IMR-90 (cell line): Measurements from ENCODE around the gene ALDH1A1. TPM values are rescaled to one million over a fixed set of nuclear protein-coding genes. Genes with fewer than 3 reads are reported as not detected.

ENCODE experiments used
- ATAC-seq: fragments of 200-7000 bp; cut with Tn5 transposase; 2 replicates; pipeline ENCODE4 v1.9.1; 2020; ENCODE audit warnings: low read depth, mild to moderate bottlenecking, moderate library complexity
- BruUV-seq: library from RNA; stranded (reverse); fragments of 400-500 nt; replicated peaks from 2 replicates; lab custom pipeline; 2021; lab: Mats Ljungman, UMichigan
- CTCF ChIA-PET: fragments of 300-600 bp; formaldehyde crosslinking; extraction: SDS; loops from one replicate; lab custom pipeline; 2021; ENCODE audit warnings: antibody characterized with exemption; lab: Yijun Ruan, JAX
- POLR2A ChIA-PET: fragments of 300-600 bp; sonication (Branson Sonifier 250); formaldehyde crosslinking; loops from one replicate; lab custom pipeline; 2022; ENCODE audit warnings: antibody characterized with exemption; ENCODE audit not compliant: unreplicated experiment; lab: Charles Lee
- DNase-seq: peaks from one replicate; pipeline ENCODE4 v3.0.0; 2013
- H2AFZ ChIP-seq: replicated peaks from 2 replicates; pipeline ENCODE3; 2013; ENCODE audit warnings: low read length, mild to moderate bottlenecking; ENCODE audit not compliant: poor library complexity
- H2AK5ac ChIP-seq: 2 replicates; pipeline ENCODE4 v1.6.1; 2013; ENCODE audit warnings: low read depth, low read length, inconsistent platforms
- H2AK9ac ChIP-seq: replicated peaks from 2 replicates; pipeline ENCODE3; 2013; ENCODE audit warnings: mild to moderate bottlenecking, low read depth, low read length, moderate library complexity; ENCODE audit not compliant: poor library complexity
- H2BK120ac ChIP-seq: 2 replicates; pipeline ENCODE4 v1.6.1; 2013; ENCODE audit warnings: low read depth, low read length, inconsistent platforms
- H2BK15ac ChIP-seq: 3 replicates; pipeline ENCODE4 v1.6.1; 2013; ENCODE audit warnings: low read depth, low read length, inconsistent platforms
- H2BK20ac ChIP-seq: 2 replicates; pipeline ENCODE4 v1.6.1; 2013; ENCODE audit warnings: low read depth, mild to moderate bottlenecking, inconsistent platforms, low read length, moderate library complexity
- H2BK5ac ChIP-seq: 2 replicates; pipeline ENCODE4 v1.6.1; 2013; ENCODE audit warnings: mild to moderate bottlenecking, low read depth, low read length, inconsistent platforms; ENCODE audit not compliant: poor library complexity, severe bottlenecking
- H3K14ac ChIP-seq: replicated peaks from 2 replicates; pipeline ENCODE4 v1.6.1; 2013; ENCODE audit warnings: low read depth, low read length, inconsistent platforms
- H3K18ac ChIP-seq: 2 replicates; pipeline ENCODE4 v1.6.1; 2013; ENCODE audit warnings: low read depth, low read length, control low read depth
- H3K23ac ChIP-seq: 2 replicates; pipeline ENCODE4 v1.6.1; 2013; ENCODE audit warnings: low read depth, low read length, inconsistent platforms
- H3K27ac ChIP-seq: 2 replicates; pipeline ENCODE4 v1.5.1; 2013; ENCODE audit warnings: mild to moderate bottlenecking, control low read depth, low read length; ENCODE audit not compliant: insufficient read depth
- H3K27me3 ChIP-seq: 2 replicates; pipeline ENCODE4 v1.6.1; 2013; ENCODE audit warnings: low read length; ENCODE audit not compliant: control insufficient read depth, insufficient read depth
- H3K36me3 ChIP-seq: 2 replicates; pipeline ENCODE4 v1.6.1; 2013; ENCODE audit warnings: low read length, mixed read lengths; ENCODE audit not compliant: control insufficient read depth, insufficient read depth
- H3K4ac ChIP-seq: 2 replicates; pipeline ENCODE4 v1.6.1; 2013; ENCODE audit warnings: low read depth, low read length, inconsistent platforms
- H3K4me1 ChIP-seq: 2 replicates; pipeline ENCODE4 v1.6.1; 2013; ENCODE audit warnings: low read length, mixed read lengths; ENCODE audit not compliant: control insufficient read depth, insufficient read depth
- H3K4me2 ChIP-seq: 2 replicates; pipeline ENCODE4 v1.6.1; 2013; ENCODE audit warnings: low read depth, mild to moderate bottlenecking, control low read depth, low read length, moderate library complexity
- H3K4me3 ChIP-seq: 2 replicates; pipeline ENCODE4 v1.5.1; 2013; ENCODE audit warnings: low read depth, mild to moderate bottlenecking, control low read depth, low read length, moderate library complexity; ENCODE audit not compliant: insufficient read depth
- H3K56ac ChIP-seq: 2 replicates; pipeline ENCODE4 v1.6.1; 2013; ENCODE audit warnings: low read length, inconsistent platforms; ENCODE audit not compliant: insufficient read depth; ENCODE audit errors: extremely low read depth
- H3K79me1 ChIP-seq, 2 experiments: 2 replicates each; pipeline ENCODE4 v1.6.1; 2013; ENCODE audit warnings: low read length in 2 of 2, inconsistent platforms in 1 of 2, low read depth in 1 of 2
- H3K9ac ChIP-seq: 2 replicates; pipeline ENCODE4 v1.6.1; 2013; ENCODE audit warnings: low read depth, low read length, control low read depth
- H3K9me1 ChIP-seq: 2 replicates; pipeline ENCODE4 v1.6.1; 2013; ENCODE audit warnings: low read length, inconsistent platforms; ENCODE audit not compliant: insufficient read depth
- H3K9me3 ChIP-seq: 2 replicates; pipeline ENCODE4 v1.6.1; 2013; ENCODE audit warnings: low read length; ENCODE audit not compliant: control insufficient read depth, insufficient read depth
- H4K20me1 ChIP-seq: 2 replicates; pipeline ENCODE4 v1.6.1; 2013; ENCODE audit warnings: low read length, inconsistent platforms; ENCODE audit not compliant: insufficient read depth
- H4K5ac ChIP-seq: 2 replicates; pipeline ENCODE4 v1.6.1; 2013; ENCODE audit warnings: mild to moderate bottlenecking, low read depth, low read length, control low read depth
- H4K8ac ChIP-seq, 2 experiments: 2 replicates each; pipeline ENCODE4 v1.6.1; 2013; ENCODE audit warnings: low read depth in 2 of 2, low read length in 2 of 2, control low read depth in 1 of 2, inconsistent platforms in 1 of 2
- H4K91ac ChIP-seq: 2 replicates; pipeline ENCODE4 v1.6.1; 2013; ENCODE audit warnings: low read depth, low read length, inconsistent platforms; ENCODE audit not compliant: insufficient read depth
- BHLHE40 ChIP-seq: fragments of 150-350 bp; IDR thresholded peaks from 2 replicates; pipeline ENCODE4 v1.6.1; 2016; ENCODE audit warnings: mild to moderate bottlenecking, low read depth, low read length
- CEBPB ChIP-seq: IDR thresholded peaks from 2 replicates; pipeline ENCODE4 v1.6.1; 2012; ENCODE audit warnings: low read depth, low read length, improper control_type of control experiment
- CHD1 ChIP-seq: IDR thresholded peaks from 2 replicates; pipeline ENCODE4 v1.6.1; 2012; ENCODE audit warnings: low read depth, low read length, improper control_type of control experiment
- CTCF ChIP-seq: conservative IDR thresholded peaks from 2 replicates; pipeline ENCODE4 v1.5.1; 2012; ENCODE audit warnings: mild to moderate bottlenecking, low read depth, low read length, improper control_type of control experiment
- FOS ChIP-seq: fragments of 150-350 bp; IDR thresholded peaks from 2 replicates; pipeline ENCODE4 v1.6.1; 2016; ENCODE audit warnings: low read depth, low read length
- MAFK ChIP-seq: IDR thresholded peaks from 2 replicates; pipeline ENCODE4 v1.6.1; 2012; ENCODE audit warnings: low read depth, low read length, improper control_type of control experiment
- MAZ ChIP-seq: IDR thresholded peaks from 2 replicates; pipeline ENCODE4 v1.6.1; 2012; ENCODE audit warnings: low read depth, mild to moderate bottlenecking, low read length, improper control_type of control experiment, moderate library complexity, borderline replicate concordance
- MXI1 ChIP-seq: IDR thresholded peaks from 2 replicates; pipeline ENCODE4 v1.6.1; 2012; ENCODE audit warnings: low read depth, mild to moderate bottlenecking, low read length, moderate library complexity, borderline replicate concordance
- NFE2L2 ChIP-seq: fragments of 150-350 bp; IDR thresholded peaks from 2 replicates; pipeline ENCODE4 v1.6.1; 2016; ENCODE audit warnings: low read depth, mild to moderate bottlenecking, low read length
- POLR2A ChIP-seq: IDR thresholded peaks from 2 replicates; pipeline ENCODE4 v1.6.1; 2012; ENCODE audit warnings: mild to moderate bottlenecking, low read depth, low read length
- RAD21 ChIP-seq: IDR thresholded peaks from 2 replicates; pipeline ENCODE4 v1.6.1; 2012; ENCODE audit warnings: low read length, improper control_type of control experiment
- RCOR1 ChIP-seq: IDR thresholded peaks from 2 replicates; pipeline ENCODE4 v1.6.1; 2012; ENCODE audit warnings: mild to moderate bottlenecking, low read length, improper control_type of control experiment; ENCODE audit not compliant: insufficient replicate concordance
- RFX5 ChIP-seq: IDR thresholded peaks from 2 replicates; pipeline ENCODE4 v1.8.0; 2012; ENCODE audit warnings: low read depth, mild to moderate bottlenecking, low read length, moderate library complexity
- SMC3 ChIP-seq: fragments of 150-350 bp; IDR thresholded peaks from 2 replicates; pipeline ENCODE4 v1.6.1; 2016; ENCODE audit warnings: low read depth, mild to moderate bottlenecking, antibody characterized with exemption, low read length, moderate library complexity
- USF2 ChIP-seq: fragments of 150-350 bp; IDR thresholded peaks from 2 replicates; pipeline ENCODE4 v1.6.1; 2017; ENCODE audit warnings: mild to moderate bottlenecking, antibody characterized with exemption, low read length, low read depth
- WGBS, 2 experiments: methylation state at CpG; one replicate each; pipeline versions ENCODE4 v1.1.5 to v1.1.7; 2013; ENCODE audit warnings: missing lambda C conversion rate in 2 of 2; ENCODE audit not compliant: insufficient read length in 1 of 2; ENCODE audit errors: extremely low coverage in 2 of 2; 5-methylcytosine and 5-hydroxymethylcytosine counted together
- dilution Hi-C: fragments of 300-500 bp; cut with HindIII; formaldehyde crosslinking; loops from one replicate; pipeline ENCODE4 v1.14.3; 2018; ENCODE audit warnings: low sequenced_read_pairs; ENCODE audit not compliant: unreplicated experiment
- in situ Hi-C: fragments of 300-500 bp; cut with MboI; formaldehyde crosslinking; loops from 3 replicates; pipeline ENCODE4 v1.14.3; 2019; ENCODE audit warnings: low sequenced_read_pairs, inconsistent platforms, mixed read lengths
- intact Hi-C: fragments of 100-400 bp; cut with micrococcal nuclease; formaldehyde crosslinking; loops from 2 replicates; pipeline ENCODE4 v1.10.0; 2022
- polyA plus RNA-seq, 3 experiments: library from polyadenylated mRNA; depleted of rRNA; stranded (reverse); fragments of >200 nt; gene quantifications; 2 replicates each; pipeline ENCODE4 v1.2.3, GENCODE V29; 2012; ENCODE audit warnings: low replicate concordance in 1 of 3
- total RNA-seq: library from RNA; depleted of rRNA; stranded (reverse); fragments of >200 nt; gene quantifications from 2 replicates; pipeline ENCODE4 v1.2.3, GENCODE V29; 2012
- TF ChIP-seq, protein P1 (sequence below): fragments of 150-350 bp; IDR thresholded peaks from 2 replicates; pipeline ENCODE4 v1.6.1; 2016; ENCODE audit warnings: low read depth, mild to moderate bottlenecking, low read length, moderate library complexity, borderline replicate concordance

Gene ALDH1A1
- total and polyA plus RNA-seq, 2 of the 4 experiments (the other 2 are of a cell fraction) = not detected

GRCh38 chr9:73001860-73002259 is 49.0 kb upstream of the ALDH1A1 start:
- Histone ChIP-seq H3K18ac (no peak overlapping the region), H3K9ac (no peak overlapping the region), H2BK15ac (no peak overlapping the region), H3K36me3 (no peaks in the 10 kb centered on the region), H3K4me1 (no peaks in the 10 kb centered on the region), H3K14ac (no peak overlapping the region), H3K23ac (no peak overlapping the region), H3K27me3 (no peaks in the 10 kb centered on the region), H3K4ac (no peak overlapping the region), H2BK5ac (no peak overlapping the region), H2AK5ac (no peak overlapping the region), H4K5ac (no peak overlapping the region), H4K20me1 (no peaks in the 10 kb centered on the region), H3K79me1 (no peaks in the 10 kb centered on the region), H3K56ac (no peak overlapping the region), H2BK120ac (no peak overlapping the region), H4K91ac (no peak overlapping the region), H3K27ac (no peak overlapping the region), H3K4me3 (no peak overlapping the region), H2AK9ac (no peak overlapping the region), H3K9me1 (no peaks in the 10 kb centered on the region), H2AFZ (no peak overlapping the region), H2BK20ac (no peak overlapping the region), H4K8ac (no peak overlapping the region), H3K4me2 (no peak overlapping the region), H3K9me3 (no peaks in the 10 kb centered on the region)
- ATAC-seq (no peak), DNase-seq (no peak)
- CTCF ChIA-PET = no interaction called here
- TF ChIP-seq RFX5 = no peak
- TF ChIP-seq SMC3 = no peak
- TF ChIP-seq FOS = no peak
- TF ChIP-seq MXI1 = no peak
- TF ChIP-seq CHD1 = no peak
- no peak for TF ChIP-seq POLR2A
- no peak for TF ChIP-seq BHLHE40
- no peak for TF ChIP-seq MAZ
- TF ChIP-seq USF2 = no peak
- no peak for TF ChIP-seq NFE2L2
- TF ChIP-seq CEBPB = no peak
- no peak for TF ChIP-seq RCOR1
- no peak for TF ChIP-seq CTCF
- TF ChIP-seq, protein P1, sequence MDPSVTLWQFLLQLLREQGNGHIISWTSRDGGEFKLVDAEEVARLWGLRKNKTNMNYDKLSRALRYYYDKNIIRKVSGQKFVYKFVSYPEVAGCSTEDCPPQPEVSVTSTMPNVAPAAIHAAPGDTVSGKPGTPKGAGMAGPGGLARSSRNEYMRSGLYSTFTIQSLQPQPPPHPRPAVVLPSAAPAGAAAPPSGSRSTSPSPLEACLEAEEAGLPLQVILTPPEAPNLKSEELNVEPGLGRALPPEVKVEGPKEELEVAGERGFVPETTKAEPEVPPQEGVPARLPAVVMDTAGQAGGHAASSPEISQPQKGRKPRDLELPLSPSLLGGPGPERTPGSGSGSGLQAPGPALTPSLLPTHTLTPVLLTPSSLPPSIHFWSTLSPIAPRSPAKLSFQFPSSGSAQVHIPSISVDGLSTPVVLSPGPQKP = no peak
- TF ChIP-seq RAD21 = no peak
- no peak for TF ChIP-seq MAFK
- in situ Hi-C loops = no loop called here
- WGBS, 2 experiments = no CpG with 5 or more reads among the region's 3 CpGs
- intact Hi-C loops = no loop called here
- dilution Hi-C loops = no loop called here
- POLR2A ChIA-PET = interaction anchor here (0.6 kb wide), 1 partner anchor 18 kb away, joined by 6 read pairs; no protein-coding TSS in a partner anchor
- BruUV-seq = no TSS peak
